Endodermal cell (in vitro differentiated cells): Measurements from ENCODE around the gene GSTT4. TPM values are rescaled to one million over a fixed set of nuclear protein-coding genes. Genes with fewer than 3 reads are reported as not detected.
A peak's percentile ranks its signal among the peaks of the same experiment; 100 is the strongest.
"Not testable (repeated sequence)": the region's sequence is repeated elsewhere in the genome, so short reads cannot be mapped to it uniquely, and the experiment has no call there.

Source experiments
- DNase-seq: peaks from one replicate; pipeline ENCODE4 v3.0.0-alpha.2; 2017
- H3K27ac ChIP-seq: 2 replicates; pipeline ENCODE4 v1.5.1; 2013; ENCODE audit warnings: mild to moderate bottlenecking, low read depth, low read length, moderate library complexity
- H3K27me3 ChIP-seq: 2 replicates; pipeline ENCODE4 v1.6.1; 2013; ENCODE audit warnings: mild to moderate bottlenecking, low read length, moderate library complexity; ENCODE audit not compliant: insufficient read depth, control insufficient read depth, poor library complexity, severe bottlenecking
- H3K36me3 ChIP-seq: 2 replicates; pipeline ENCODE4 v1.7.0; 2013; ENCODE audit warnings: mild to moderate bottlenecking, low read length, moderate library complexity; ENCODE audit not compliant: control insufficient read depth, insufficient read depth
- H3K4me1 ChIP-seq: one replicate; pipeline ENCODE4 v1.7.0; 2013; ENCODE audit warnings: low read length; ENCODE audit not compliant: control insufficient read depth, insufficient read depth
- H3K4me3 ChIP-seq: 2 replicates; pipeline ENCODE4 v1.5.1; 2013; ENCODE audit warnings: mild to moderate bottlenecking, low read length, moderate library complexity
- H3K9ac ChIP-seq: 2 replicates; pipeline ENCODE4 v1.6.1; 2013; ENCODE audit warnings: mild to moderate bottlenecking, low read length, moderate library complexity; ENCODE audit not compliant: poor library complexity, severe bottlenecking; ENCODE audit errors: extremely low read depth
- H3K9me3 ChIP-seq: 2 replicates; pipeline ENCODE4 v1.6.1; 2013; ENCODE audit warnings: mild to moderate bottlenecking, low read length, moderate library complexity; ENCODE audit not compliant: control insufficient read depth
- H3K27ac Mint-ChIP-seq: 2 replicates; pipeline ENCODE4 v1.8.0; 2020; ENCODE audit warnings: mixed read lengths
- H3K27me3 Mint-ChIP-seq: 2 replicates; pipeline ENCODE4 v1.8.0; 2021; ENCODE audit warnings: mild to moderate bottlenecking, mixed read lengths; ENCODE audit not compliant: insufficient read depth
- H3K36me3 Mint-ChIP-seq: 2 replicates; pipeline ENCODE4 v1.8.0; 2020; ENCODE audit warnings: low read depth, mixed read lengths
- H3K4me1 Mint-ChIP-seq: 2 replicates; pipeline ENCODE4 v1.8.0; 2020; ENCODE audit warnings: mixed read lengths
- H3K4me3 Mint-ChIP-seq: 2 replicates; pipeline ENCODE4 v1.8.0; 2020; ENCODE audit warnings: mild to moderate bottlenecking, moderate library complexity, mixed read lengths
- H3K9me3 Mint-ChIP-seq: 2 replicates; pipeline ENCODE4 v1.8.0; 2020; ENCODE audit warnings: mild to moderate bottlenecking, mixed read lengths
- CTCF ChIP-seq: fragments of 200-600 bp; sonication (generic); conservative IDR thresholded peaks from 2 replicates; pipeline ENCODE4 v1.5.0; 2021; ENCODE audit warnings: antibody characterized with exemption, mild to moderate bottlenecking
- WGBS, 2 experiments: methylation state at CpG; one replicate each; pipeline versions ENCODE4 v1.1.5 to v1.1.7; 2013; ENCODE audit warnings: missing lambda C conversion rate in 2 of 2, mixed read lengths in 1 of 2; ENCODE audit not compliant: insufficient coverage in 1 of 2, insufficient read length in 1 of 2; 5-methylcytosine and 5-hydroxymethylcytosine counted together
- total RNA-seq, 2 donors: library from RNA; stranded (reverse); fragmentation: NEBNext Ultra II Directional in 1 of 2; extraction: Animal tissue kit (Norgen Biotek cat#: 25700) in 1 of 2; gene quantifications; 2 replicates in 1 of 2; 3 replicates in 1 of 2; pipeline ENCODE4 v1.2.1, GENCODE V29; 2021

GSTT4 gene
- total RNA-seq, 2 donors from 2014 or later = not detected

GRCh38 chr22:24049211-24049610, 44.0 kb upstream of the GSTT4 start:
- WGBS, 2 experiments = 96 to 97% methylated on average over 5 of the region's 5 CpGs
- Histone ChIP-seq H3K9ac (no peak overlapping the region), H3K4me1 (peaks cover 2% of the 10 kb centered on the region), H3K27me3 (no peaks in the 10 kb centered on the region), H3K27ac (no peak overlapping the region), H3K36me3 (peaks cover 60% of the 10 kb centered on the region), H3K9me3 (no peaks in the 10 kb centered on the region), H3K4me3 (no peak overlapping the region)
- Mint-ChIP-seq H3K36me3 (peaks cover 57% of the 10 kb centered on the region), H3K27me3 (no peaks in the 10 kb centered on the region), H3K9me3 (no peaks in the 10 kb centered on the region), H3K27ac (peak overlapping the region; percentile 58), H3K4me1 (no peaks in the 10 kb centered on the region), H3K4me3 (no peak overlapping the region)
- no peak for DNase-seq
- no peak for TF ChIP-seq CTCF

- Histone ChIP-seq H3K4me3 (no peak overlapping the region), H3K27me3 (no peaks in the 10 kb centered on the region), H3K9me3 (no peaks in the 10 kb centered on the region), H3K9ac (no peak overlapping the region), H3K36me3 (peaks cover 63% of the 10 kb centered on the region), H3K27ac (no peak overlapping the region), H3K4me1 (peaks cover 2% of the 10 kb centered on the region)
- no peaks in the 10 kb centered on the region for H3K9me3 Mint-ChIP-seq
- 93 to 100% methylated on average over 4 to 5 of the region's 5 CpGs for WGBS, 2 experiments
- no peak overlapping the region for H3K4me3 Mint-ChIP-seq
- no peaks in the 10 kb centered on the region for H3K27me3 Mint-ChIP-seq
- no peak for TF ChIP-seq CTCF
- DNase-seq = no peak
- H3K4me1 Mint-ChIP-seq = no peaks in the 10 kb centered on the region
- H3K27ac Mint-ChIP-seq = no peak overlapping the region
- H3K36me3 Mint-ChIP-seq = peaks cover 55% of the 10 kb centered on the region
Observed at GRCh38 chr22:24046024-24046423, 40.8 kb upstream of the GSTT4 start.

GRCh38 chr22:24043958-24044357, 38.7 kb upstream of the GSTT4 start:
- Mint-ChIP-seq H3K27me3 (no peaks in the 10 kb centered on the region), H3K36me3 (peaks cover 57% of the 10 kb centered on the region), H3K9me3 (no peaks in the 10 kb centered on the region), H3K27ac (no peak overlapping the region), H3K4me3 (no peak overlapping the region), H3K4me1 (no peaks in the 10 kb centered on the region)
- H3K4me3 ChIP-seq = no peak overlapping the region
- 87 to 91% methylated on average over 4 of the region's 4 CpGs for WGBS, 2 experiments
- H3K27me3 ChIP-seq = no peaks in the 10 kb centered on the region
- no peak for DNase-seq
- TF ChIP-seq CTCF = no peak
- no peaks in the 10 kb centered on the region for H3K4me1 ChIP-seq
- H3K9ac ChIP-seq = no peak overlapping the region
- H3K27ac ChIP-seq = no peak overlapping the region
- H3K36me3 ChIP-seq = peaks cover 74% of the 10 kb centered on the region
- H3K9me3 ChIP-seq = no peaks in the 10 kb centered on the region

- not testable (repeated sequence) for H3K9me3 ChIP-seq, H3K4me3 Mint-ChIP-seq, H3K4me1 ChIP-seq, H3K27ac ChIP-seq, H3K27ac Mint-ChIP-seq, H3K9ac ChIP-seq, H3K4me1 Mint-ChIP-seq, H3K27me3 ChIP-seq, H3K9me3 Mint-ChIP-seq, H3K27me3 Mint-ChIP-seq, H3K4me3 ChIP-seq
- H3K36me3 ChIP-seq = peaks cover 75% of the 10 kb centered on the region
- WGBS, 2 experiments = 85 to 94% methylated on average over 1 to 4 of the region's 5 CpGs
- H3K36me3 Mint-ChIP-seq = peaks cover 59% of the 10 kb centered on the region
- DNase-seq = peak; percentile 5
Observed at GRCh38 chr22:24043465-24043864, 38.2 kb upstream of the GSTT4 start.
